Tibial nerve (tissue), 4 donors: ENCODE results near the gene KIAA0040. TPM values are rescaled to one million over a fixed set of nuclear protein-coding genes. Genes with fewer than 3 reads are reported as not detected.
A peak's percentile ranks its signal among the peaks of the same experiment; 100 is the strongest.

ENCODE experiments used
- DNase-seq, 2 donors: peaks; one replicate each; pipeline ENCODE4 v3.0.0-alpha.2; 2019; ENCODE audit warnings: low spot score in 2 of 2
- H3K27ac ChIP-seq, 4 donors: fragments of 200-600 bp; sonication (generic) in 3 of 4; one replicate each; pipeline ENCODE4 v1.5.1; 2017 to 2019; ENCODE audit warnings: mild to moderate bottlenecking in 1 of 4
- H3K27me3 ChIP-seq, 2 donors: fragments of 200-600 bp; sonication (generic) in 1 of 2; one replicate each; pipeline versions ENCODE4 v1.5.1 to v1.6.0; 2017 to 2019
- H3K36me3 ChIP-seq, 3 donors: fragments of 200-600 bp; sonication (generic); one replicate each; pipeline ENCODE4 v1.5.1; 2018 to 2019
- H3K4me1 ChIP-seq, 4 donors: fragments of 200-600 bp; sonication (generic) in 3 of 4; one replicate each; pipeline ENCODE4 v1.5.1; 2017 to 2019
- H3K4me3 ChIP-seq, 4 donors: fragments of 200-600 bp; sonication (generic) in 3 of 4; one replicate each; pipeline ENCODE4 v1.5.1; 2017 to 2019; ENCODE audit warnings: mild to moderate bottlenecking in 1 of 4, moderate library complexity in 1 of 4
- H3K9me3 ChIP-seq, 4 donors: fragments of 200-600 bp; sonication (generic) in 3 of 4; one replicate each; pipeline ENCODE4 v1.5.1; 2017 to 2019
- CTCF ChIP-seq, 5 experiments: fragments of 200-600 bp in 3 of 5; fragments of 450-650 bp in 2 of 5; sonication (generic) in 3 of 5; IDR thresholded peaks; one replicate each; pipeline ENCODE4 v1.5.1; 2016 to 2019; ENCODE audit warnings: antibody characterized with exemption in 5 of 5, mild to moderate bottlenecking in 3 of 5, moderate library complexity in 2 of 5
- EP300 ChIP-seq, 2 donors: sonication (generic); formaldehyde crosslinking; IDR thresholded peaks; one replicate each; pipeline ENCODE4 v1.6.1; 2017; ENCODE audit warnings: antibody characterized with exemption in 2 of 2, mild to moderate bottlenecking in 1 of 2
- POLR2A ChIP-seq, 2 donors: fragments of 450-650 bp; IDR thresholded peaks; one replicate each; pipeline ENCODE4 v1.6.1; 2017; ENCODE audit warnings: antibody characterized with exemption in 2 of 2, mild to moderate bottlenecking in 2 of 2, moderate library complexity in 2 of 2
- WGBS, 2 donors: methylation state at CpG; one replicate each; pipeline ENCODE4 v1.1.5; 2018; 5-methylcytosine and 5-hydroxymethylcytosine counted together
- total RNA-seq, 4 donors: library from RNA; depleted of rRNA; stranded (reverse); fragments of >200 nt; gene quantifications; one replicate each; pipeline ENCODE4 v1.1.0, GENCODE V29; 2016

The KIAA0040 gene
- total RNA-seq, 4 donors from 2014 or later, result 16.9 to 28.8 (median 20.3) TPM

- Histone ChIP-seq H3K27me3 (no peaks in the 10 kb centered on the region), H3K27ac (peak overlapping the region; percentile 61 to 87 (median 84)), H3K9me3 (no peaks in the 10 kb centered on the region), H3K4me3 (peak overlapping the region in 2 of 4 donors; percentile 72 to 76), H3K36me3 (no peaks in the 10 kb centered on the region), H3K4me1 (peaks cover 0 to 44% (median 21%) of the 10 kb centered on the region in 4 donors)
- 60 to 66% methylated on average over 4 of the region's 4 CpGs for whole genome bisulfite sequencing, 2 donors
- TF ChIP-seq CTCF (IDR thresholded peaks at IDR 0.05) (no peak), EP300 (IDR thresholded peaks at IDR 0.05) (no peak), POLR2A (IDR thresholded peaks at IDR 0.05) (no peak)
- no peak for DNase-seq
Measured at GRCh38 chr1:175193527-175193910, 943 bp upstream of the KIAA0040 start.

- DNase-seq, result peak; percentile 37 to 66
- H3K4me3 ChIP-seq, result peak overlapping the region; percentile 49 to 76 (median 64)
- no peaks in the 10 kb centered on the region for H3K36me3 ChIP-seq
- H3K27me3 ChIP-seq, result no peaks in the 10 kb centered on the region
- no peak for TF ChIP-seq CTCF (IDR thresholded peaks at IDR 0.05)
- TF ChIP-seq EP300 (IDR thresholded peaks at IDR 0.05), result no peak
- TF ChIP-seq POLR2A (IDR thresholded peaks at IDR 0.05), result no peak
- H3K9me3 ChIP-seq, result no peaks in the 10 kb centered on the region
- peak overlapping the region; percentile 61 to 87 (median 84) for H3K27ac ChIP-seq
- H3K4me1 ChIP-seq, result peaks cover 0 to 56% (median 24%) of the 10 kb centered on the region in 4 donors
- WGBS, 2 donors, result 3% methylated on average over 17 of the region's 17 CpGs
Measured at GRCh38 chr1:175192111-175192629, 406 bp downstream of the KIAA0040 start.

GRCh38 chr1:175191659-175192058 is 917 bp downstream of the KIAA0040 start:
- peak in 1 of 2 donors; percentile 23 for DNase-seq
- Histone ChIP-seq H3K4me1 (peaks cover 0 to 61% (median 23%) of the 10 kb centered on the region in 4 donors), H3K27me3 (no peaks in the 10 kb centered on the region), H3K27ac (peak overlapping the region; percentile 61 to 87 (median 84)), H3K9me3 (no peaks in the 10 kb centered on the region), H3K4me3 (peak overlapping the region; percentile 49 to 76 (median 64)), H3K36me3 (no peaks in the 10 kb centered on the region)
- TF ChIP-seq CTCF (IDR thresholded peaks at IDR 0.05), result no peak
- peak in 1 of 2 donors; percentile 1 for TF ChIP-seq EP300 (IDR thresholded peaks at IDR 0.05)
- 15 to 19% methylated on average over 7 of the region's 7 CpGs for WGBS, 2 donors

GRCh38 chr1:175188936-175189335 is 3.6 kb downstream of the KIAA0040 start:
- DNase-seq, result no peak
- no peak overlapping the region for H3K4me3 ChIP-seq
- peaks cover 0 to 71% (median 23%) of the 10 kb centered on the region in 4 donors for H3K4me1 ChIP-seq
- H3K36me3 ChIP-seq, result no peaks in the 10 kb centered on the region
- TF ChIP-seq POLR2A (IDR thresholded peaks at IDR 0.05), result no peak
- no peak for TF ChIP-seq EP300 (IDR thresholded peaks at IDR 0.05)
- TF ChIP-seq CTCF (IDR thresholded peaks at IDR 0.05), result no peak
- WGBS, 2 donors, result 45 to 49% methylated on average over 2 of the region's 2 CpGs
- no peaks in the 10 kb centered on the region for H3K27me3 ChIP-seq
- peak overlapping the region in 3 of 4 donors; percentile 17 to 53 (median 51) for H3K27ac ChIP-seq
- H3K9me3 ChIP-seq, result no peaks in the 10 kb centered on the region

- Histone ChIP-seq H3K27ac (no peak overlapping the region), H3K4me1 (peaks cover 0 to 57% (median 20%) of the 10 kb centered on the region in 4 donors), H3K9me3 (no peaks in the 10 kb centered on the region), H3K27me3 (no peaks in the 10 kb centered on the region), H3K4me3 (no peak overlapping the region), H3K36me3 (no peaks in the 10 kb centered on the region)
- no peak for DNase-seq
- TF ChIP-seq POLR2A (IDR thresholded peaks at IDR 0.05) (no peak), EP300 (IDR thresholded peaks at IDR 0.05) (no peak), CTCF (IDR thresholded peaks at IDR 0.05) (no peak)
- 62% methylated on average over 2 of the region's 2 CpGs for WGBS, 2 donors
Measured at GRCh38 chr1:175186433-175187160, 6.0 kb downstream of the KIAA0040 start.
